ENCODE measurements around the gene NOP53. TPM values are rescaled to one million over a fixed set of nuclear protein-coding genes. Genes with fewer than 3 reads are reported as not detected.

Gene NOP53
- total and polyA plus RNA-seq, 2 of the 4 experiments (the other 2 are of a cell fraction) = 59.5 to 83.2 TPM

DNA sequence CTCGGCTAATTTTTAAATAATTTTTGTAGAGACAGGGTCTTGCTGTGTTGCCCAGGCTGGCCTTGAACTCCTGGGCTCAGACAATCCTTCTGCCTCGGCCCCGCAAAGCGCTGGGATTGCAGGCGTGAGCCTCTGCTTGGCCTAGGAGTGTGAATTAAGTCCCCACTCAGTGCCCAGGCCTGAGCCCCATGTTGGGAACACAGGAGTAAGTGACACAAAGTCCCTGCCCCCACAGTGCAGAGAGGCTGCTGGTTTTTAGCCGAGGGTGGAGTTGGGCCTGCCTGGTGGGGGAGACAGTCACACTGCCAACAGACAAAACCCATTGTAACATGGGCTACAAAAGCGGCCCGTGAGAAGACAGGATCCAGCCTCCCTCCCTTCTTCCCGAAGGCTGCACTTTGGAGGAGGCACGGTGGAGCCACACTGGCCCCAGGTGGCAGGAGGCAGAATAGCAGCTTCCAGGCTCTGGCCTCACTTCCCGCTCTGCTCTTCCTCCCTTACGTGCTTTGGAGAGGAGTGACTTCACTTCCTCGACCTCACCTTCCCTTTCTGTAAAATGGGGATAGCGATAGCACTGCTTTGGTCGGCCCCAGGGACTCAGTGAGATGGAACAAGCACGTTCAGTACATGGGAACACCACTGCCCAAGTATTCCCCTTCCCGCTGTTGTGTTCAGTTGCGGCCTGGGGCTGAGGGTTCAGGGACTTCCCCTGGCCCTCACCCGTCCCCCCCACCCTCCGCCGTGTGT, 47.3 kb upstream of the NOP53 start (continued):
- TF ChIP-seq SMC3 (IDR thresholded peaks at IDR 0.05; ENCODE audit: low read depth, low read length) (peak; percentile 97), MAZ (IDR thresholded peaks at IDR 0.05; ENCODE audit: borderline replicate concordance, low read depth, low read length) (peak; percentile 78)

DNA sequence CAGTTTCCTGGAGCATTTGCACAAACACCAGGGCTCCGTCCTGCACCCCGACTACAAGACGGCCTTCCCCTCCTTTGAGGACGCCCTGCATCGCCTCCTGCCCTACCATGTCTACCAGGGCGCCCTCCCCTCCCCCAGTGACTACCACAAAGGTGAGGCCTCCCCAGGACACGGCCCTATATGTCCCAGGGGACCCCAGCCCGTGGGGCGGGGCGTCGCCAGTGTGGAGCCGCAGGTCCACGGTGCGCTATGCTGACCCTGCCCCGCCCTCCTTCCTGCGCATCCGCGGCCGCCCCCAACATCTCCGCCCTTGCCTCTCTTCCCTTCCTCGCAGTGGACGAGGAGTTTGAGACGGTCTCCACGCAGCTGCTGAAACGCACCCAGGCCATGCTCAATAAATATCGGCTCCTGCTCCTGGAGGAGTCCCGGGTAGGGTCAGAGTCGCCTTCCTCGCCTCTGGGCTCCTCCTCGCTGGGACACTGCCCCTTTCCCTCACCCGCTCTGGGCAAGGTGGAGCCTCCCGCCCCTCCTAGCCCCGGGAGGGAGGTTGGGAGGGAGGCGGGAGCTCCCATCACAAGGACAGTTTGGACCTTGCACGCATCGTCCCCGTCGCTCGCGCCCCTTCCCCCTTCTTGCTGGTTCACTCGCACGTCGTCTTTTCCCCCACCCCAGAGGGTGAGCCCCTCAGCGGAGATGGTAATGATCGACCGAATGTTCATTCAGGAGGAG, 46.6 kb upstream of the NOP53 start:
- Histone ChIP-seq H4K8ac (ENCODE audit: low read depth in 2 of 2, low read length in 2 of 2) (no peak overlapping the region), H3K27ac (ENCODE audit: insufficient read depth, low read length) (no peak overlapping the region), H3K14ac (replicated peaks; ENCODE audit: low read depth, low read length) (no peak overlapping the region), H3K36me3 (ENCODE audit: control insufficient read depth, insufficient read depth, low read length) (peaks cover 47% of the 10 kb centered on the region), H3K4me2 (ENCODE audit: low read depth, low read length) (no peak overlapping the region), H2AK9ac (replicated peaks; ENCODE audit: low read depth, low read length, poor library complexity) (no peak overlapping the region), H2BK20ac (ENCODE audit: low read depth, low read length) (no peak overlapping the region), H4K20me1 (ENCODE audit: insufficient read depth, low read length) (peaks cover 37% of the 10 kb centered on the region), H2BK15ac (ENCODE audit: low read depth, low read length) (no peak overlapping the region), H3K23ac (ENCODE audit: low read depth, low read length) (no peak overlapping the region), H3K9me3 (ENCODE audit: control insufficient read depth, insufficient read depth, low read length) (no peaks in the 10 kb centered on the region), H3K79me1 (ENCODE audit: low read depth in 1 of 2, low read length in 2 of 2) (peaks cover 0 to 24% of the 10 kb centered on the region in 2 experiments; a peak in 2 of 4 replicates), H2BK5ac (ENCODE audit: low read depth, low read length, poor library complexity, severe bottlenecking) (no peak overlapping the region), H4K91ac (ENCODE audit: insufficient read depth, low read depth, low read length) (no peak overlapping the region), H3K4me1 (ENCODE audit: control insufficient read depth, insufficient read depth, low read length) (peaks cover 5% of the 10 kb centered on the region), H2AFZ (replicated peaks; ENCODE audit: low read length, poor library complexity) (no peak overlapping the region), H4K5ac (ENCODE audit: low read depth, low read length) (no peak overlapping the region), H3K27me3 (ENCODE audit: control insufficient read depth, insufficient read depth, low read length) (no peaks in the 10 kb centered on the region), H2BK120ac (ENCODE audit: low read depth, low read length) (no peak overlapping the region), H3K9me1 (ENCODE audit: insufficient read depth, low read length) (no peaks in the 10 kb centered on the region), H3K4ac (ENCODE audit: low read depth, low read length) (no peak overlapping the region), H3K4me3 (ENCODE audit: insufficient read depth, low read depth, low read length) (no peak overlapping the region), H3K9ac (ENCODE audit: low read depth, low read length) (no peak overlapping the region), H3K56ac (ENCODE audit: extremely low read depth, insufficient read depth, low read length) (no peak overlapping the region), H2AK5ac (ENCODE audit: low read depth, low read length) (no peak overlapping the region), H3K18ac (ENCODE audit: low read depth, low read length) (no peak overlapping the region)
- CTCF ChIA-PET = interaction anchor here (0.6 to 1.7 kb wide), 3 partner anchors 12 to 262 kb away, joined by 3 to 6 read pairs (median 3); no protein-coding TSS in a partner anchor
- BruUV-seq (replicated peaks) = no TSS peak
- 93% methylated on average over 20 of the region's 46 CpGs; no CpG with 5 or more reads in 1 of the 2 experiments for WGBS, 2 experiments (ENCODE audit: extremely low coverage in 2 of 2, insufficient read length in 1 of 2)
- dilution Hi-C loops (cut with HindIII; ENCODE audit: low sequenced_read_pairs, unreplicated experiment) (no loop called here), in situ Hi-C loops (cut with MboI; ENCODE audit: low sequenced_read_pairs) (no loop called here), intact Hi-C loops (cut with micrococcal nuclease) (loop anchor here (1.0 to 5.0 kb wide), 6 partner anchors 90 to 391 kb away; partner anchors contain the start of genes BICRA, C5AR1, KPTN and NAPA)
- POLR2A ChIA-PET (ENCODE audit: unreplicated experiment) = no interaction called here
- DNase-seq = no peak
- no peak for TF ChIP-seq RAD21 (IDR thresholded peaks at IDR 0.05; ENCODE audit: low read length)
- TF ChIP-seq, protein P1, sequence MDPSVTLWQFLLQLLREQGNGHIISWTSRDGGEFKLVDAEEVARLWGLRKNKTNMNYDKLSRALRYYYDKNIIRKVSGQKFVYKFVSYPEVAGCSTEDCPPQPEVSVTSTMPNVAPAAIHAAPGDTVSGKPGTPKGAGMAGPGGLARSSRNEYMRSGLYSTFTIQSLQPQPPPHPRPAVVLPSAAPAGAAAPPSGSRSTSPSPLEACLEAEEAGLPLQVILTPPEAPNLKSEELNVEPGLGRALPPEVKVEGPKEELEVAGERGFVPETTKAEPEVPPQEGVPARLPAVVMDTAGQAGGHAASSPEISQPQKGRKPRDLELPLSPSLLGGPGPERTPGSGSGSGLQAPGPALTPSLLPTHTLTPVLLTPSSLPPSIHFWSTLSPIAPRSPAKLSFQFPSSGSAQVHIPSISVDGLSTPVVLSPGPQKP (IDR thresholded peaks at IDR 0.05; ENCODE audit: borderline replicate concordance, low read depth, low read length) = no peak
- no peak for TF ChIP-seq SMC3 (IDR thresholded peaks at IDR 0.05; ENCODE audit: low read depth, low read length)
- TF ChIP-seq, protein P2, sequence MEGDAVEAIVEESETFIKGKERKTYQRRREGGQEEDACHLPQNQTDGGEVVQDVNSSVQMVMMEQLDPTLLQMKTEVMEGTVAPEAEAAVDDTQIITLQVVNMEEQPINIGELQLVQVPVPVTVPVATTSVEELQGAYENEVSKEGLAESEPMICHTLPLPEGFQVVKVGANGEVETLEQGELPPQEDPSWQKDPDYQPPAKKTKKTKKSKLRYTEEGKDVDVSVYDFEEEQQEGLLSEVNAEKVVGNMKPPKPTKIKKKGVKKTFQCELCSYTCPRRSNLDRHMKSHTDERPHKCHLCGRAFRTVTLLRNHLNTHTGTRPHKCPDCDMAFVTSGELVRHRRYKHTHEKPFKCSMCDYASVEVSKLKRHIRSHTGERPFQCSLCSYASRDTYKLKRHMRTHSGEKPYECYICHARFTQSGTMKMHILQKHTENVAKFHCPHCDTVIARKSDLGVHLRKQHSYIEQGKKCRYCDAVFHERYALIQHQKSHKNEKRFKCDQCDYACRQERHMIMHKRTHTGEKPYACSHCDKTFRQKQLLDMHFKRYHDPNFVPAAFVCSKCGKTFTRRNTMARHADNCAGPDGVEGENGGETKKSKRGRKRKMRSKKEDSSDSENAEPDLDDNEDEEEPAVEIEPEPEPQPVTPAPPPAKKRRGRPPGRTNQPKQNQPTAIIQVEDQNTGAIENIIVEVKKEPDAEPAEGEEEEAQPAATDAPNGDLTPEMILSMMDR (conservative IDR thresholded peaks at IDR 0.05; ENCODE audit: low read depth, low read length) = no peak
- no peak for TF ChIP-seq BHLHE40 (IDR thresholded peaks at IDR 0.05; ENCODE audit: low read depth, low read length)
- TF ChIP-seq MAZ (IDR thresholded peaks at IDR 0.05; ENCODE audit: borderline replicate concordance, low read depth, low read length) = no peak
- TF ChIP-seq FOS (IDR thresholded peaks at IDR 0.05; ENCODE audit: low read depth, low read length) = no peak
- ATAC-seq (ENCODE audit: low read depth) = no peak

Data from IMR-90 (cell line).